Measurements from ENCODE around the gene HDLBP. TPM values are rescaled to one million over a fixed set of nuclear protein-coding genes. Genes with fewer than 3 reads are reported as not detected.

Gene HDLBP
- total and polyA plus RNA-seq, 10 of the 15 experiments (the other 5 are each of a cell fraction or from before 2014, with no cell fraction given): 19.5 to 383 (median 249) TPM

DNA sequence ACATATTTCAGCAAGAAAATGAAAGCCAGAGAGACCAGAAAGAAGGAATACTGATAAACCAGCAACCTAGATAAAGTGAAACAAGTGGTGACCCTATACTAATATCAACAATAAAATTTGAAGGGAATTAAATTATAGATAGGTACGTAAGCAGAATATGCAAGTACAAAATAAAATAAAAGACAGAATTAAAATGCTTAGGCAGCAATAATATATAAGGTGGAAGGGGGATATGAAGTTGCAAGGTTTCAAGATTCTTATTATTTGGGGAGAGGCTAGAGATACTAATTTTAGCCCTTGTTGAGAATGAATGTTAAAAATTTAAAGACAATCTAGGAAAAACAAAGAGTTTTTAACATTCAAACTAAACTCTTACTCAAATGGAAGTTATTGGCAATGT lies 39.6 kb downstream of the HDLBP start:
- no peak overlapping the region for H3K4me2 ChIP-seq (ENCODE audit: control insufficient read depth, insufficient read depth)
- no TSS peak for BruUV-seq (replicated peaks)
- peaks cover 0 to 2% of the 10 kb centered on the region in 2 experiments; a peak in 3 of 4 replicates for H3K36me3 ChIP-seq (ENCODE audit: control insufficient read depth in 2 of 2, insufficient read depth in 2 of 2, low read length in 1 of 2)
- peaks cover 86% of the 10 kb centered on the region for H3K79me2 ChIP-seq (ENCODE audit: control insufficient read depth, insufficient read depth, low read length)
- H3K4me1 ChIP-seq (ENCODE audit: control insufficient read depth, insufficient read depth, low read length): peaks cover 21% of the 10 kb centered on the region
- no peaks in the 10 kb centered on the region; the same call in 1 of the 2 replicates for H4K20me1 ChIP-seq (ENCODE audit: control insufficient read depth, insufficient read depth)
- DNase-seq (ENCODE audit: low read depth, low spot score) (no peak), ATAC-seq (no peak), FAIRE-seq (no peak)
- 100% methylated on average over 1 of the region's 1 CpG for WGBS (ENCODE audit: insufficient coverage, insufficient replicate concordance, low lambda C conversion rate, missing lambda C conversion rate)
- in situ Hi-C loops (cut with MboI): no loop called here
- ChIA-PET RAD21 (ENCODE audit: unreplicated experiment) (interaction anchor here (1.0 kb wide), 1 partner anchor 38 kb away, joined by 3 read pairs; no protein-coding TSS in a partner anchor), CTCF (no interaction called here), POLR2A (interaction anchor here (0.6 kb wide), 1 partner anchor 31 kb away, joined by 3 read pairs; no protein-coding TSS in a partner anchor), SMC1A (ENCODE audit: uncharacterized antibody, unreplicated experiment) (interaction anchor here (0.7 to 1.5 kb wide), 4 partner anchors 9 to 99 kb away, joined by 3 to 5 read pairs (median 4); no protein-coding TSS in a partner anchor)
- no peak overlapping the region for H3K4me3 ChIP-seq
- H3K9me3 ChIP-seq (replicated peaks; ENCODE audit: control insufficient read depth, insufficient read depth, low read length): no peaks in the 10 kb centered on the region; the same call in 2 of the 3 replicates
- no peak overlapping the region for H2AFZ ChIP-seq (ENCODE audit: control insufficient read depth, low read depth, low read length)
- intact Hi-C loops (cut with micrococcal nuclease; ENCODE audit: unreplicated experiment): no loop called here
- H3K27me3 ChIP-seq (replicated peaks in 1 of 2; ENCODE audit: control insufficient read depth in 2 of 2, insufficient read depth in 2 of 2, low read length in 1 of 2): no peaks in the 10 kb centered on the region
- TF ChIP-seq KDM1A (IDR thresholded peaks at IDR 0.05; ENCODE audit: borderline replicate concordance) (no peak), IKZF1 (conservative IDR thresholded peaks at IDR 0.05) (no peak), ZNF384 (IDR thresholded peaks at IDR 0.05; ENCODE audit: borderline replicate concordance, low read depth, low read length) (no peak), STAT1 (conservative IDR thresholded peaks at IDR 0.05) (no peak), MYB (IDR thresholded peaks at IDR 0.05; ENCODE audit: borderline replicate concordance, low read depth, low read length) (no peak), BMI1 (IDR thresholded peaks at IDR 0.05; ENCODE audit: borderline replicate concordance) (no peak), RBBP5 (conservative IDR thresholded peaks at IDR 0.05) (no peak), POU2F2 (IDR thresholded peaks at IDR 0.05; ENCODE audit: borderline replicate concordance, low read depth, low read length) (no peak), NR2C2 (IDR thresholded peaks at IDR 0.05; ENCODE audit: borderline replicate concordance, control insufficient read depth, insufficient read length, low read depth) (no peak), TCF3 (IDR thresholded peaks at IDR 0.05; ENCODE audit: borderline replicate concordance, insufficient read depth, low read depth, low read length) (no peak), EZH2 (IDR thresholded peaks at IDR 0.05; ENCODE audit: borderline replicate concordance, control insufficient read depth, low read depth, low read length) (no peak), ESRRA (IDR thresholded peaks at IDR 0.05; ENCODE audit: low read length) (no peak), ATF7 (IDR thresholded peaks at IDR 0.05; ENCODE audit: low read depth) (no peak), ZNF274 (IDR thresholded peaks at IDR 0.05; ENCODE audit: insufficient read depth, insufficient read length) (no peak), SRF (IDR thresholded peaks at IDR 0.05; ENCODE audit: low read depth in 2 of 2, low read length in 2 of 2) (no peak), NR2F1 (conservative IDR thresholded peaks at IDR 0.05) (no peak), CHD1 (IDR thresholded peaks at IDR 0.05; ENCODE audit: low read depth, low read length) (no peak), ETV6 (conservative IDR thresholded peaks at IDR 0.05 in 1 of 2, IDR thresholded peaks at IDR 0.05 in 1 of 2; ENCODE audit: borderline replicate concordance in 1 of 2, low read depth in 1 of 2) (no peak)
- TF ChIP-seq, protein P1, sequence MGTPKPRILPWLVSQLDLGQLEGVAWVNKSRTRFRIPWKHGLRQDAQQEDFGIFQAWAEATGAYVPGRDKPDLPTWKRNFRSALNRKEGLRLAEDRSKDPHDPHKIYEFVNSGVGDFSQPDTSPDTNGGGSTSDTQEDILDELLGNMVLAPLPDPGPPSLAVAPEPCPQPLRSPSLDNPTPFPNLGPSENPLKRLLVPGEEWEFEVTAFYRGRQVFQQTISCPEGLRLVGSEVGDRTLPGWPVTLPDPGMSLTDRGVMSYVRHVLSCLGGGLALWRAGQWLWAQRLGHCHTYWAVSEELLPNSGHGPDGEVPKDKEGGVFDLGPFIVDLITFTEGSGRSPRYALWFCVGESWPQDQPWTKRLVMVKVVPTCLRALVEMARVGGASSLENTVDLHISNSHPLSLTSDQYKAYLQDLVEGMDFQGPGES (IDR thresholded peaks at IDR 0.05): no peak
- H3K27ac ChIP-seq (ENCODE audit: control insufficient read depth, insufficient read depth): no peak overlapping the region
- H3K9ac ChIP-seq (ENCODE audit: control insufficient read depth, insufficient read depth, low read length): no peak overlapping the region

Data from GM12878 (cell line).